Keratinocyte (primary cell): ENCODE data around the gene C7orf33.

Source experiments
- CTCF ChIP-seq, 3 experiments: IDR thresholded peaks in 1 of 3; conservative IDR thresholded peaks in 1 of 3; optimal IDR thresholded peaks in 1 of 3; 2 replicates in 2 of 3; 3 replicates in 1 of 3; pipeline versions ENCODE3 to v1.5.1; 2011; ENCODE audit warnings: low read length in 3 of 3, mild to moderate bottlenecking in 3 of 3, moderate library complexity in 2 of 3, control low read depth in 1 of 3, inconsistent platforms in 1 of 3; ENCODE audit not compliant: insufficient read depth in 2 of 3; ENCODE audit errors: extremely low read depth in 1 of 3
- EZH2 ChIP-seq: IDR thresholded peaks from one replicate; pipeline ENCODE4 v1.6.1; 2012; ENCODE audit warnings: inconsistent platforms, mild to moderate bottlenecking, low read length, moderate library complexity

DNA sequence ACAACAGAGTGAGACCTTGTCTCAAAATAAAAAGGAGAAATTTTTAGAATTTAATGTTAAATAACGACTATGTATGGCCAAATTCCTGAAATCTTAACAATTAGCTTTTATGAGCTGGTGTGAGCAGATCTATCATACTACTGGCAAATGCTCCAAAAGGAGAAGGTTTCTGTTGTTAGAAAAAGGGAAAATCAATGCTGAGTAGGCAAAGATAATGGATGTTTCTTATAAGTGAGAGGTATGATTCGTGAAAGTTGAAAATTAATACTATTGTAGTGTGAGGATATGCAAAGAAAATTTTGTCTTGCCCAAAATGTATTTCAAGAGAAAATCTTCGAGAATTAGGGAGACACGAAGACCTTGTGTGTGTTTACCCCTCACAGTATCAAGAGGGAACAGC lies 67.4 kb downstream of the C7orf33 start:
- no peak for TF ChIP-seq CTCF (optimal IDR thresholded peaks at IDR 0.05 in 1 of 3, IDR thresholded peaks at IDR 0.05 in 1 of 3, conservative IDR thresholded peaks at IDR 0.05 in 1 of 3; ENCODE audit: extremely low read depth in 1 of 3, insufficient read depth in 2 of 3, low read length in 3 of 3)
- TF ChIP-seq EZH2 = no peak
